ENCODE measurements around the gene DYNC1I1.
A peak's percentile ranks its signal among the peaks of the same experiment; 100 is the strongest.

The DYNC1I1 gene

DNA sequence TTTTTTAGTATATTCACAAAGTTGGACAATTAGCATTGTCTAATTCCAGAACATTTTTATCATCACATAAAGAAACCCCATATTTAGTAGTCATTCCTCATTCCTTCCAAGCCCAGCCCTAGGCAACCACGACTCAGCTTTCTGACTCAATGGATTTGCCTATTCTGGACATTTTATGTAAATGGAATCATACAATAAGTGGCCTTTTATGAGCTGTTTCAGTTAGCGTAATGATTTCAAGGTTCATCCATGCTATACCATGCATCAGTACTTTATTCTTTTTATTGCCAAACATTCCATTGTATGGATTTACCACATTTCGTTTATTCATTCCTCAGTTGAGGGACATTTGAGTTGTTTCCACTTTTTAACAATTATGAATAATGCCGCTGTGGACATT lies 249.2 kb downstream of the DYNC1I1 start:
- DNase-seq (ENCODE audit: low read depth in 2 of 2): no peak

DNA sequence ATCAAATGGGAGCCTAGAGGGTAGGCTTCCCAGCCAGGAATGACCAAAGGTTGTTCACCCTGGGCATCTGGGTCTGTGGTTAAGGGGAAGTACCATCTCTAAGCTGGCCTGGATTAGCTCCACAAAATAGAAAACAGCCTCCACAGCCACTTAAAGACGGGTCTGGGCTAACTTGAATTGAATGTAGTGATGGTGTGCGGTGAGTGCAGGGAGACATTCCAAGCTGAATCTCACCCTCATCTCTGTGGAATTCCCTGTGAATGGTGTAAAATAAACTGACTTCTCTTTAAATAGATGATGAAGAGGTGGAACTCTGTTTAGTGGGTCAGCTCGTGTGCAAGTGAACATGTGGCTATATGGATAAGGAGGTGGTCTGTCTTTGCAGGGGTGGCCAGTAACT lies 251.0 kb downstream of the DYNC1I1 start:
- DNase-seq (ENCODE audit: low read depth in 2 of 2): no peak

DNA sequence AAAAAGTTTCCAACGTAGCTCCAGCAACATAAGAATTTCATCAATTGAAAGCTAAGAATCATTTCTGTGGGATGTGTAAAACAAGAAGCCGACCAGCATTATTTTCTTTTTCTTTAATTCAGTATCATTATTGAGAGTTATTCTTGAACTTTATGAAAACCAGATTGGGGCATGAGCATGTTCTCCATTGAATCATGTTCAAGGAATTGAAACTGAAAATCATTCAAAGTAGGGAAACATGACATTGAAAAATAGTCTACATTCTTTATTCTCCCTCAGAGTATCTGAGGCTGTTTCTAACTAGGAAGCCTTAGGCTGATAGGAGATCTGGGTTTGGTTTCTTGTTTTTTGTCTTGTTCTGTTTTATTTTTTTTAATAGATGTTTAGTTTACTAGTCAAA lies 253.7 kb downstream of the DYNC1I1 start:
- no peak for DNase-seq (ENCODE audit: low read depth in 2 of 2)

DNA sequence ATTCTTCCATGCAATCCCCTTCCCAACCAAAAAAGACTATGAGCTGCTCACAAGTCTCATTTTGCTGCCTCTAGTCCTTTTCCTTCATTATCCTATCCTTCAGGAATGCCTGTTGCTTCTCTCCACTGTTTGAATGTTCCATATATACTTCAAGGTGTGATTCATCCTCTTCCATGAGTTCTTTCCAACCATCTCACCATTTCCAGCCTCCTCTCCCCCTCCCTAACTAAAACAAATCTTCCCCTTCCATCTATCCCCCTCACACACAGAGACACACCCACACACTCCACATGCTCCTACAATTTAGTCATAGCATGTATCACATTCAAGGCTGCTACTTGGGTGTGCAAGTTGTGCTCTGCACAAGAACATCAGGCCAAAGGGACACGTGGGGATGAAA lies 254.3 kb downstream of the DYNC1I1 start:
- DNase-seq (ENCODE audit: low read depth in 2 of 2): no peak

DNA sequence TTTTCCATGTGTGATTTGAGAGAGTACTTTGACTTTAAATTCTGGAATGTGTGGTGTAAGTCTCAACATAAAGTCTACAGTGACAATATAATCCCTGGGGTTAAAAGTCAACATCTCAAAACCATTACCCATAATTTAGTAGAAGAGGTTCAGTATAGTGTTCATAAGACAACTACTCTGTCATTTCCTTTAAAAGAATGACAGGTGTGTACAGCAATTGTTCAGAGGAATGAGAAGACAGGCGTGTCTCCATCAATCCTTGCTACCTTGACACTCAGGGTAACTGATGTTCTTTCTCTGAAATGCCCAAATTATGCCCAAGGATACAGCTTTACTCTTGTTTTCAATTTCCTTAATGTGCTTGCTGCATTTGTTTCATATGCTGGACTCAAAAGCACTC lies 256.4 kb downstream of the DYNC1I1 start:
- no peak for DNase-seq (ENCODE audit: low read depth in 2 of 2)

DNA sequence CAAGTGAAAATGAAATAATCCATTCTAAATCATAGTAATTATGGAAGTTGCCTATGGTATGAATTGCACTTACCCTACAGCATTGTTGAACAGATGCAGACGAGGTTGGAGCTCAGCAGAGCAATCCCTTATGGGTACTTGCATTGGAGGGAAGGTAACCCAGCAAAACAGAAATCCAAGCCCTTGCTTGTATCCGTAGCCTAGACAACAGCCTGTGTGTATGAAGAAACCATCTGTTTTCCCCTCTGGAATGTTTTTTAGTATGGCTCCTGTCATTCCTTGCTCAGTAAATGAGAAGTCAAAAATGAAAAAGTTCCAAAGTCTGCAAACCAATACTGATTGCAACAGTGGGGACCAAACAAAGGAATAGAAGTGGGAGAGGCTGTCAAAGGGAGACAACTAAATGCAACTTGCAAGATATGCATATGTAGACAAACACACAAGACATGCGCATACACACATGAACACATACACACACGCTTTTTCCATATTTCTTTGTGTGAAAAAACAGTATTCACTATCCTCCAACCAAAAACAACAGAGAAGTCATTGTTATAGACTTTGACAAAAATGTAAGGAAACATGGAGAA lies 260.8 kb downstream of the DYNC1I1 start:
- no peak for DNase-seq (ENCODE audit: low read depth in 2 of 2)

DNA sequence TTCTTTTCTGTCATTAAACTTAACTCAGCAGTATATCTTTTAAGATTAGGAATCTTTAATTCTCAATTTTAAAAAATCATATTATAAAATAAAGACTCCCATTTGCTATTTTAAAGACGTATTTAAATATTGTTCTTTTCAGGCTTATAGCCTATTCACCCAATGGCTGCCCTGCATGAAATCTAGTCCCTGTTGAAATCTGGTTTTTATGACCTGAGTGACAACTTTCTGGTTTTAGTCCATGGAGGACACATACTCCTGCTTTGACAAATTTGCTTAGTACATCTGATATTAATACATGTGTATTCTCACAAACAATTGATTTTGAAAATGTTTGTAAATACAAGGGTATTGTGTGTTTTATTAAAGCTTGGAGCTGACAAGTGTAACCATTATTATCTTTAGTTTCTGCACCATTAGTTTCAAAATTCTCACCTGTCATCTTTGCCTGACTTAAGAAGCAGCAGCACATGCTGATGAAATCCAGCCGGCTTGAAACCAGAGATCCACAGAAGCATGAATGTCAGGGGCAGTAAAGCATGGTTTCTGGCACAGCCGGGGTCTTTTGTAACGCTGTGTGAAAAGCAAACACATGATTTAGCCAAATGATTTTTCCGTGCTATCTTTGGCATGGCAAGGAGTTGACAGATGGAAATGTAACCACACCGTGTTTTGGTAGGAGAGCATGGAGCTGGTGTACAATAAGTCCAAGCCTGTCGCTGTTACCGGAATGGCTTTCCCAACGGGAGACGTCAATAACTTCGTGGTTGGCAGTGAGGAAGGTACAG lies 262.8 kb downstream of the DYNC1I1 start:
- no peak for DNase-seq (ENCODE audit: low read depth in 2 of 2)

DNA sequence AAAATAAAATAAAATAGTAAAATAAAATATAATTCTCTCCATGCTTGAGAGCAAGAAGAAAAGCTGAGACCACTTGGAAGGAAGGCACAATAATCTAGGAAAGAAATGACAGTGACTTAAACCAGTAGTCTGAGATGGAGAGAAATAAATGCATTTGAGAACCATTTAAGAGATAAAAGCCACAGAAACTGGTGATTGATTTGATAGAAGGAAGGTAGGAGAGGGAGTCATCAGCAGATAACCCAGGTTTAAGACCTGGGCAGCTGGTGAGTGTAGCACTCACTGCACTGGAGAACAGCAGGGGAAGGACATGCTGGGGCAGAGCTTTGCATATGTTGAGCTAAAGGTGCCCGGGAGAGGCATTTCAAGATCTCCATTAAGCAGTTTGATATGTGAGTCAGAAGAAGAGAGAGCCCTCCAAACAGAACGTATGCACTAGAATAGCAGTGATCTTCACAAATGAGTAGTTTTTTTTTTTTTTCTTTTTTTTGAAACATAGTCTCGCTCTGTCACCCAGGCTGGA lies 268.0 kb downstream of the DYNC1I1 start:
- no peak for DNase-seq (ENCODE audit: low read depth in 2 of 2)

DNA sequence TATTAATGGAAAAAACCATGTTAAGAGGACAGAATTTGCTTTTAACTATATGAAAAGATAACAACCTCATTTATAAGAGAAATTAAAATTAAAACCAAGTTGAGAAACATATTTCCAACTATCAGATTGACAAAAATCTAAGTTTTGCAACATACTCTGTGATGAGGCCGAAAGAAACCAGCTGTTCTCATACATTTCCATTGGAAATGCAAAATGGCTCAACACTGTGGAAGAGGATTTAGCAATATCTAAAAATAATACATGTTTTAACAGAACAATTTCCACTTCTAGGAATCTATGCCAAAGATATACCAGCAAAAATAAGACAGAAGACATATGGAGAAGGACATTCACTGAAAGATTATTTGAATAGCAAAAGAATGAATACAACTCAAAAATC lies 268.8 kb downstream of the DYNC1I1 start:
- DNase-seq (ENCODE audit: low read depth in 2 of 2): no peak

DNA sequence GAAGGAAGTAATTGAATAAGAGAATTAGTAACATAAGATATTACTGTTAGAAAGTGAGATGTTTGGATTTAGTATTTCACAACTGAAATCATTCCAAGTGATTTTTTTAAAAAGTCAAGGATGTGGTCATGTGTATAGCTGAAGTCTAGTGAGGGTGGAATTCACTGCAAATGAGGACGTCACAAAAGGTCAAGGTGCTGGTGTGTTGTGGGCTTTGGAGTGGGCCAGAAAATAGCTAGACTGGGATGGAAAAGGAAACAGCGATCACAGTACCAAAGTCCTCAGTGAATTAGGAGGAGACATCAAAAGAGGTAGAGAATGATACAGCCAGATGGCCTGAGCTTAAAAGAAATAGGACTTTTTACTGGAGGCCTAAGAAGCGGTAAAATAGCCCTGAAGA lies 272.8 kb downstream of the DYNC1I1 start:
- no peak for DNase-seq (ENCODE audit: low read depth in 2 of 2)

DNA sequence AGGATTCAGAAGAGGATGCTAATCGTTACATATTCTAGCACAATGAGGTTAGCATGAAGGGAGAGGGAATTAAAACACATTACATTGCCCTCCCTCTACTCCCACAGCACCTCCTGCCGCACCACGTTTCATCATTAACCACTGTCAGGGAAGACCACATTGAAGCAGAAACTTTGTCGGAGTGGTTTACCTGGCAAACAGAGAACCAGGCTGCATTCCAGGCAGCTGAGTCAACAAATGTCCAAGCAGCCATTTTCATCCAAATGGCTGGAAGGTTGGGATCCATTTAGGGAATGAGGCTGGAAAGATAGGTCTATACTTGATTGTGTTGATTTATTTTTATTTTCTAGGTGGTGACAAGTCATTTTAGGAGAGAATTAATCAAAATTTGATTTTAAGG lies 273.6 kb downstream of the DYNC1I1 start:
- DNase-seq (ENCODE audit: low read depth in 2 of 2): no peak

DNA sequence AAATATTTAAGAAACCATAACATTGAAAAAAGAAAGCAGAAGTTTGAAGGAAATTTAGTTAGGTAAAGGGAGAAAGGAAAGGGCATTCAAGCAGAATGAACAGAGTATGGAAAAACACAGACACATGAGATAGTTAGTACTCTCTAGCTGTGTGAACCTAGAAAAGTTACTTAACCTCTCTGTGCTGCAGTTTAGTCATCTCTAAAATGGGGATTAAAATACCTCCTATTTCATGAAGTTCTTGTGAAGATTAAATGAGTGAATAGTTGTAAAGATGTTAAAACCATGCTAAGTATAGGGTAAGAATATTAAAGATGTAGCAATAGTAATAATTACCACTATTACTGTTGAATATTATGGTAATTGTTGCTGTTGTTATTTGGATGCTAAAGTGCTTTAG lies 279.9 kb downstream of the DYNC1I1 start:
- no peak for DNase-seq (ENCODE audit: low read depth in 2 of 2)

DNA sequence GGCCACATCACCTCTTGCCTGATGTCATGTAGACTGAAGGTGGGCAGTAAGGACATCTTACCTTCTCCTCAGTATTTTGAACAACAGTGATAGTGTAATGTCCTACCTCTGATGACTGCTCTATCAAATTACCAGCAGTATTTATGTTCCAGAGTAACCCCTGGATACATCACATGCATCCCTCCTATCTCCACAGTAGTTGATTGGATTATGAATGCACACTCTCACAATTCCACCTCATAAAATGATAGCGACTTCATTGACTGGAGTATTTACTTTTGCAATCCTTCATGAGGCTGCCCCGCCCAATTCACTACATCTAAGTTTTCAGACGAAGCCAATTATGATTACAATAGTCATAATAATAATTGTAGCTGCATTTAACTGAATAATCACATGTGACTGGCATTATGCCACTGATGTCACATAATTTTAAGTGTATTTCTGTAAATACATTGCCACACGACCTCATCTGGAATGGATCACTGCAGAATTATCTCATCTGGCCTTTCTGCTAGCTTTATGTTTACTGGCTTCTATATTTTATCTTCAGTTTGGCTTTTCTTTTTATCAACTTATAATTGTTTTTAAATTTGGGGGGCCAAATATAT lies 280.6 kb downstream of the DYNC1I1 start:
- DNase-seq (ENCODE audit: low read depth in 2 of 2): no peak

DNA sequence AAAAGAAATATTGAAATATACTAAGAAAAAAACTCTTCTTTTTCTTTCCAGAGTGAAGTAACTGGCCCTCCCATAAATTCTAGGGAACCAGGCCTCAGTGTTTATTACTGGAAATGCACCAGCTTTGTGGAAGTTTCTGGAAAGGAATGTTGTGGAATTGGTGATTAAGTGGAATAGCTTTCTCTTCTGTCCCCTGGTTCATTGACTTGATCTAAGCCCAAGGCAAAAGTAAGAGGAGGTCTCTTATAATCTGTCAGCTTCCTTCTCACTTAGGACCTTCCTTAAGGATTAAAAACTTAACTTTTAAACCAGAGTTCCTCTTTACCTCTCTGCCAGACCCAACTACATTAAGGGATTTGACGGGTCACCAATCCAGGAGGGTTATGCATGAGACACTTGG lies 283.4 kb downstream of the DYNC1I1 start:
- no peak for DNase-seq (ENCODE audit: low read depth in 2 of 2)

DNA sequence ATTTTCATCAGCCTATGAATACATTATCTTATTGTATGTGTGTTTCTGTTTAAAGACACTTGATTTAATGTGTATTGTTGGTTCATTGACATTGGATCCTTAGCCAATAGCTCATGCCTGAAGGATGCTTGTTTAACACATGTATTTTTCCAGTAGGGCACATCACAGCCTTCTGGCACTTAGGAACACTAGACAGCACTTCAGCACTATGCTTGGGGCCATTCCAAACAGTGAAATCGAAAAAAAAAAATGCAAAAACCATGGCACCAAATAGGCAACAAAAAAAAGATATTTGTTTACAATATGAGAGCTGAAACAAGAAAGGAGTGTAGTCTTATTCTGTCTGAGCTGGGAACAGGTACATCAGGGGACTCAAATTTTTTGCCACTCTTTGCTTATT lies 286.7 kb downstream of the DYNC1I1 start:
- no peak for DNase-seq (ENCODE audit: low read depth in 2 of 2)

DNA sequence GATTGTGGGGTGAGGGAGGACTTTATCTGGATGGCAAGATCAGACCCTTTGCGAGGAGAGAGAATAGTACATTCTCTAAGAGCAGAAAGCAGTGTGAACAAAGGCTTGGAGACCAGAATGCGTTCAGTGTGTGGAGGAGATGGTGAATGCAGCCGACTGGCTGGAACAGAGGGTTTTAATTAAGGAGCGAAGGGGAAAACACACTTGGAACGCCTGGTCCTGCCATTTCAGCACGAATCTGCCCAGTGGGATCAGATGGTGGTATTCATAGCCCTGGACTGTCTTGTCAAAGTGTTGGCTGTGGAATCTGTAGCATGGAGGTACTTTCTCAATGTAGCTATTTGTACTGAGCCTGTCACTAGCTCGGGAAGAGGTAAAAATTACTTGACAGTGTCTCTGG lies 288.7 kb downstream of the DYNC1I1 start:
- no peak for DNase-seq (ENCODE audit: low read depth in 2 of 2)

DNA sequence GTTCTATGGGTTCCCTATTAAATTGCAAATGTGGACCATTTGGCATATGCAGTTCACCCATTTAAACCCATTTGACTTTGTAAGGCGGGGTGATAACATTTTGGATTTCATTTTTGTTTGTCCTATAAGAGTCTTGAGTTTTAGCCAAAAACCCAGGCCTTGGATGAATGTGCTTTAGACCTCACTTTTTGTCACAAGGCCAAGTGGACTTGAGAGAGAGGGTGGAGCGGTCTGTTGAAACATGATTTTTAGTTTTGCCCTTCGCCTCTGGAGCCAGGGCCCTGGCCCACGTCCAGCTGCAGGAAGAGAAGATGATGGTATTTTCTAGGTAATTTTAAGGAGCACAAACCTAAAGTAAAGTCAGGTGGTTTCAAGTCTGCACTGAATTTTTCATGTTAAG lies 289.5 kb downstream of the DYNC1I1 start:
- no peak for DNase-seq (ENCODE audit: low read depth in 2 of 2)

DNA sequence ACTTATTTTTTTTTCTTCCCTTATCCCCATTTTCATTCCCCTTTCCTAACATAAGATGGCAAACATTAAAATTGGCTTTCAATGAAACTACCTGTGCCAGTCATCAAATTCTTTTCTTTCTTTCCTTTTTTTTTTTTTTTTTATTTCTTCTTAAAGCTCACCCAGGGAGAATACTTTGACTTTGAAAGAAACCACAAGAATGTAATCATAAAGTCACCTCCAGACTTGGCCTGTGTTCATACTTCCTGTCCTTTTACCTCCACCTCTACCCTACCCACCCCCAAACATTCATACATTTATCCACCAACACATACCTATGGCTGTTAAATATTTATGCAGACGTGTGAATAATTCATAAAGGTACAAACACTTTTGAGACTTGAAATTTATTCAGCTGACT lies 295.0 kb downstream of the DYNC1I1 start:
- DNase-seq (ENCODE audit: low read depth in 2 of 2): no peak

DNA sequence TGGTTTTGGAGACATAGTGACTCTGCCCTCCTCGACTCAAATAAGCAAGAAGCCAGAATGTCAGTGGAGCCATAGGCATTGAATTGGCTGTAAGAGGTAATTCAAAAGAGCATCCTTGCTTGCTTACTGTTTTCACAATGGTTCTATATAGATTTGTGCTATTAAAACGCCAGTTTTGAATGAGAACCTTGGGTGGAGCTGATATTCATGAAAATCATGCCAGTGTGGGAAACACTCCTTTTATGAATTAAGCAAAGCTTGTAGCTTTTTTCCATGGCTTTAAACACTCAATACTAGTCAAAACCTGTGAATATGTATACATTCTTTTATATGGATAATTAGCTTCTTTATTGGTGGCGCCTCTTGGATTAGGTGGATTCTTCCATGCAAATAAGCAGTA lies 297.0 kb downstream of the DYNC1I1 start:
- no peak for DNase-seq (ENCODE audit: low read depth in 2 of 2)

DNA sequence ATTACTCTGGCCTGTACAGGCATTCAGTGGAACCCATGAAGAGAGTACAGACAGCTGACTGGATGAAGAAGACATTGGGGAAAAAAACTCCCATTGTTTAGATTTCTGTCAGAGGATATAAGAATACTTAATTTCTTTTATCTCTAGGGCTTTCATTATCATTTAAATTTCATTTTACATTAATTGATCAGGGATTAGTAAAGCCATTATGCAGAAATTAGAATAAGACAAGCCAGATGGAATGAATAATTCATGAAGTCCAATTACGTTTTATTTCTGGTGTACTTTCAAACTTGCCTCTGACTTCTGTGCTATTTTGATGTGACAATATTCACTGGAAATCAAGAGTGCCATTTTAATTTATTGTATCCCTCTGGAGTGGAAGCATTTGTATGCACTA lies 302.5 kb downstream of the DYNC1I1 start:
- DNase-seq (ENCODE audit: low read depth in 2 of 2): no peak

DNA sequence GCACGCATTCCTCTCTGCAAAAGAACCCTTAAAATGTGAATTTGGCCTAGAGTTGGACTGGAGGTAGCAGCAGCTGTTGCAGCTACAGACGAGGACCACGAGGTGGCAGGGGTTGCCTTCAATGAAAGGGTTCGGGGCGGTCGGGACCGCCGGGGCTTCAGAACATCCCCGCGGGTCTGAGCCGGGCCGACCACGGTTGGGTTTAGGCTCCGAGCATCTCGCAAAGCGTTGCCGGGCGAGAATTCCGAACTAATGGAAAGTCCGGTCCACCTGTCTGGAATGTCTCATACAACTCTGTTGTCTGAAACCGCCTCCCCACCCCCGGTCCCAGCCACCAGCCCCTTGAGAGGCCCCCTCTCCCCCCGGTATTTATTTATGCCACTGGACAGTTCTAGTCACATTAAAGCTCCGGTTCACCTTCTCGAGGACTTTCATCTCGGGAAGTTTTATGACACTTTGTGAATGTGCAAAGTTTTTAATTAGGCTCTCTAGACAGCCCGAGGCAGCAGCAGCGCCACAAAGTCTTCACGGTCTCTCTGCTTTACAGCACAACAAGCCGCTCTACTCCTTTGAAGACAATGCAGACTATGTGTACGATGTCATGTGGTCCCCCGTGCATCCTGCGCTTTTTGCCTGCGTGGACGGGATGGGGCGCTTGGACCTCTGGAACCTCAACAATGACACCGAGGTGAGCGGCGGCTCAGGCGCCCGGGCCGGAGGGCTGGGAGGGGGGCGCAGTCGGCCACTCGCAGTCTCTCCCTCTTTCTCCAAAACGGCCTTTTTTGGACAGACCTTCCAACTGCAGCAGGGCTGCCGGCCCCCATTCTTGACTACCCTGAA lies 303.4 kb downstream of the DYNC1I1 start:
- peak in 1 of 2 donors; percentile 25 for DNase-seq (ENCODE audit: low read depth in 2 of 2)

DNA sequence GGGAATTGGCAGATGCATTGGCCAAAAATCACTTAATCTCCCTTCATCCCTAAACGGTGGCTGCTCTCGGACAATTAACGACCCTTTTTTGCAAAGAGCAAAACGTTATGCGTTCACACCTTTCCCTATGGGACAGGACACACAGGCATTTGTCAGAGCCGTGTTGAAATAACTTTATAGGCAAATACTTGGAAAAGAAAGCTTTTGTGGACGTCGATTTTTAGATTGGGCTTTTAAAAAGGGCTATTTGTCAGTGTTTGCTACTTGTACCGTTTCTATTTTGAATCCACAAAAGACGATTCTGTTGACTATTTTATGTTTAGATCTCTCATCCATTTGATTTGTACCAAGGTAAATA lies 304.0 kb downstream of the DYNC1I1 start:
- no peak for DNase-seq (ENCODE audit: low read depth in 2 of 2)

Measured in stimulated activated CD8-positive, alpha-beta memory T cell treated with anti-CD3 and anti-CD28 coated beads, Interleukin-7, amount 100 ng/mL, for 4 hours (primary cell).